ENCODE measurements around the gene BUB3.

GRCh38 chr10:123153486-123154091 is 613 bp upstream of the BUB3 start:
- TF ChIP-seq, protein P1, sequence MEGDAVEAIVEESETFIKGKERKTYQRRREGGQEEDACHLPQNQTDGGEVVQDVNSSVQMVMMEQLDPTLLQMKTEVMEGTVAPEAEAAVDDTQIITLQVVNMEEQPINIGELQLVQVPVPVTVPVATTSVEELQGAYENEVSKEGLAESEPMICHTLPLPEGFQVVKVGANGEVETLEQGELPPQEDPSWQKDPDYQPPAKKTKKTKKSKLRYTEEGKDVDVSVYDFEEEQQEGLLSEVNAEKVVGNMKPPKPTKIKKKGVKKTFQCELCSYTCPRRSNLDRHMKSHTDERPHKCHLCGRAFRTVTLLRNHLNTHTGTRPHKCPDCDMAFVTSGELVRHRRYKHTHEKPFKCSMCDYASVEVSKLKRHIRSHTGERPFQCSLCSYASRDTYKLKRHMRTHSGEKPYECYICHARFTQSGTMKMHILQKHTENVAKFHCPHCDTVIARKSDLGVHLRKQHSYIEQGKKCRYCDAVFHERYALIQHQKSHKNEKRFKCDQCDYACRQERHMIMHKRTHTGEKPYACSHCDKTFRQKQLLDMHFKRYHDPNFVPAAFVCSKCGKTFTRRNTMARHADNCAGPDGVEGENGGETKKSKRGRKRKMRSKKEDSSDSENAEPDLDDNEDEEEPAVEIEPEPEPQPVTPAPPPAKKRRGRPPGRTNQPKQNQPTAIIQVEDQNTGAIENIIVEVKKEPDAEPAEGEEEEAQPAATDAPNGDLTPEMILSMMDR (conservative IDR thresholded peaks at IDR 0.05): no peak
- no peak for TF ChIP-seq ZFX (IDR thresholded peaks at IDR 0.05)

All from C4-2B (cell line).